Activated gamma-delta T cell treated with anti-CD3 and anti-CD28 coated beads, Interleukin-2, amount 50 U/mL, for 16 hours (primary cell): ENCODE results near the gene NPHP1.
"Not testable (repeated sequence)": the region's sequence is repeated elsewhere in the genome, so short reads cannot be mapped to it uniquely, and the experiment has no call there.

Experiments used
- DNase-seq: peaks from one replicate; pipeline ENCODE4 v3.0.0-alpha.2; 2020; ENCODE audit warnings: low read depth

NPHP1 gene

DNA sequence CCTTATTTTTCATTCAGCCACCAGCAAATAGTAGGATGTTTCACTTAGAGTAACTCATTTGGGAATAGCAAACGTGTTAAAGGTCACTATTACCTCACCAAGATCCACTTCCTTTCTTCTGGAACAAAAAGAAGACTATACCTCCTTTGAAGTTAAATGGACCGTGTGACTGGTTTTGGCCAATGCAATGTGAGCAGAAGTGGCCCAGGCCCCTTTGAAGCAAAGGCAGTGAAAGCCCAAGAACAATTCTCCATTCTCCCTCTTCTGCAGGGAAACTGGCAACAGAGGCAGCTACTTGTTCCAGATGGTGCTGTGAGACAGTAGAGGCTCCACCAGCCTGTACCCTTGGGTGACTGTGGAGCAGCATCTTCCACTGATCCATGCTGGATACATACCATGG lies 77.9 kb downstream of the NPHP1 start:
- DNase-seq, result no peak

DNA sequence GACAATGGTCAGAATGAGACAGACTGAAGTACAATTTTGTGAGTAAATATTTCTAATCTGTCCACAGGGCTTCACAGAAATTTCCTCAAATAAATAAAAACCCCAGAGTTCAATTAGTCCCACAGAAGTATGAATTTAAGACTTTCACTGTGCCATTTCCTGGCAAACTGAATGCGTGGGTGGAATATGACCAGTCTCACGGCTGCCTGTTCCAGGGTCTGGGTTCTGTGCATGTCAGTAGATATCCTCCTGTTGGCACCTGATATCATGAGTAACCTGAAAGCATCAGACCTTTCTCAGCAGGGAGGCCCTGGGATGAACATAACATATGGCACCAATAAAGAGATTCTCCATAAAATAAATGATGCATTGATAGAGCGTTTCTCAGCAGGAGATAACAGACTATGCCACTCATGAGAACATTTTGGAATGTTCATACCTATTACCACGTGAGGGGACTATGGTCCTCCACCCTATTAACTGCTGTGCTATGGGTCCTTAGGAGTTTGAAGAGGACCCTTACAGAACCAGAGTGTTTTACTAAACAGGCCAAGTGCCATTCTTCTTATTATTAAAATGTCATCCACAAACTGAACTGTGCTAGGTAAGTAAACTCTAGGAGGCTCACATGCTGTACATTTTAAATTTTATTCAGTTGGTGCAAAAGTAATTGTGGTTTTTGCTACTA lies 78.6 kb downstream of the NPHP1 start:
- DNase-seq, result no peak

DNA sequence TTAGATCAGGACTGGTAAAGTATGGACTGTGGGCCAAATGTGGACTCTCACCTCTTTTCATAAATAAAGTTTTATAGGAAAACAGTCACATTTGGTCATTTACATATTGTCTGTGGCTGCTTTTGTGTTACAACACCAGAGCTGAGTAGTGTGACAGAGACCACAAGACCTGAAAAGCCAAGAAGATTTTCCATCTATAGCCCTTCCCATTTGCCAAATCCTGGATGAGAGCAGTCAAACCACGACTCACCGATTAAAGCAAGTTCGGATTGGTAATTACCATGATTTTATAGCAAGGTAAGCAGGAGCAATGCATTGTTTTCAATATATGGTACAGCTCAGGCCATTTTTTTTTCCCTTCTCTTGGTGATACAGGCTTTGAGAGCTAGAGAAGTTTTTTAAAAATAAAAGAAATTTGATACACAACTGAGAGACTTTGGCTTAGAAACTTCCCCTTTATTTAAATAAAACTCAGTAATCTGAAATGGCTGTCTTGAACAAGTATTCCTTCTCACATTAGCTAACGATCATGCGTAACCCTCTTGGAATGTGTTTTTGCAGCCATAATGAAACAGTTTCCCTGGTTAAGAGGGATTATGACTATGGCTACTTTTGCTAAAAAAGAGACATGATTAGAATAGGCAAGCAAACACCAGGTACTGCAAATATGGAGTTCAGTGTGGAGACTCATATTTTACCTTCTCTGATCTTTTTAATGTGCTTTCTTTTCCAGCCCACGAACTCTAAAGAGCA lies 79.7 kb downstream of the NPHP1 start:
- DNase-seq, result no peak

DNA sequence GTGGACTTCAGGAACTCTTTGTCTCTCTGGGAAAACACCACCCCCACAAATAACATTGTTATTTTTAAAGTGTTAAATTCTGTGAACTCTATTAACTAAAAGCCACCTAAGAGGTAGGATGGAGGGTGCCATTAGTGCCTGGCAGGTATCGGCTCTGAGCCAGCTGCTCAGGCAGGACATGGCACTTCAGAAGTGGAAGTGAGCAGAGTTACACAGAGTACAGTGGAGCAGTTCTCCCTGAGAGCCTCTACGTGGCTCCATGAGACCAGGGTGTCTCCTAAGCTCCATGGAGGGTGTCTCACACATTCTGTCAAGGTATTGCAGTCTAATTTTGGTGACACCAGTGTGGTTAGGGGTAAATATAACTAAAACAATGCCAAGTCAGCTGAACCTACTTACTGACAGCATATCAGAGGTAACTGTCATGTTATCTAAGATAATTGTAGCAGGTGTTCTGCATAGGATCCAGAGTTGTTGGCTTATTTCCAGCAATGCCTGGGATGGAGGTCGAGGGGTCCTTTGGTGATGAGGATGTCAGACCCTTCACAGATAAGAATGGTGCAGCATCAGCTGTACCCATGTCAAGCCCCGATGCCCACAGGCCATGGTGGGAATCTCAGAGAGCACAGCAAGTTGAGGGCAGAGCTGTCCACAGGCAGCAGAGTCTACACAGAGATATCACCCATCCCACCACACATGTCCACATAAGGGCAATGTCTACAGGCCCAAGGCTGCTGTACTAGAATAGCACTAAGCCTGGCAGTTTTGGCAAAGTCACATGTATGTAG lies 80.6 kb downstream of the NPHP1 start:
- no peak for DNase-seq

DNA sequence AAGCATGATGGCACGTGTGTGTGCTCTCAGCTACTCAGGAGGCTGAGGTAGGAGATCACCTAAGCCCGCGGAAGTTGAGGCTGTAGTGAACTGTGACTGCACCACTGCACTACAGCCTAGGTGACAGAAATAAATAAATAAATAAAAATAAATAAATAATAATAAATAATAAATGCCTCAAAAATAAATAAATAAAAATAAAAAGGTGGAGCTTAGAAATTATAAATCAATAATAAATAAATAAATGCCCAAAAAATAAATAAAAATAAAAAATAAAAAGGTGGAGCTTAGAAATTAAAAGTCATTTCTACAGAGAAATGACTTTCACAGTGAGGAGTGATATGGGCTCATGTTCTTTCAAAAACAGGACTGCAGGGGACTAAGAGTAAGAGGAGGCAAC lies 83.2 kb downstream of the NPHP1 start:
- no peak for DNase-seq

DNA sequence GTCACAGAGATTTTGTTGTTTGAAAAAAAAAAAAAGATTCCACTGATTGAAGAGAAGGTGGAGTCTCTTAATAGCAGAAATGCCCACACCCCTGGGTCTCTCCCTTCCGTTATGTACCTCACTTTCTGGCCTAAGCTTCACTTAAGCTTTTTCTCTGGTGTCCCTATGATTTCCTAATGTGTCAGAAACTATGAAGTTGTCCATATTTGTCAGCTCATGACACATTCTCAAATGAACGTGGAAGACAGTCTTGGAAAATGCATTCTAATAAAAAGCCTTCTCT lies 83.8 kb downstream of the NPHP1 start:
- DNase-seq, result no peak

DNA sequence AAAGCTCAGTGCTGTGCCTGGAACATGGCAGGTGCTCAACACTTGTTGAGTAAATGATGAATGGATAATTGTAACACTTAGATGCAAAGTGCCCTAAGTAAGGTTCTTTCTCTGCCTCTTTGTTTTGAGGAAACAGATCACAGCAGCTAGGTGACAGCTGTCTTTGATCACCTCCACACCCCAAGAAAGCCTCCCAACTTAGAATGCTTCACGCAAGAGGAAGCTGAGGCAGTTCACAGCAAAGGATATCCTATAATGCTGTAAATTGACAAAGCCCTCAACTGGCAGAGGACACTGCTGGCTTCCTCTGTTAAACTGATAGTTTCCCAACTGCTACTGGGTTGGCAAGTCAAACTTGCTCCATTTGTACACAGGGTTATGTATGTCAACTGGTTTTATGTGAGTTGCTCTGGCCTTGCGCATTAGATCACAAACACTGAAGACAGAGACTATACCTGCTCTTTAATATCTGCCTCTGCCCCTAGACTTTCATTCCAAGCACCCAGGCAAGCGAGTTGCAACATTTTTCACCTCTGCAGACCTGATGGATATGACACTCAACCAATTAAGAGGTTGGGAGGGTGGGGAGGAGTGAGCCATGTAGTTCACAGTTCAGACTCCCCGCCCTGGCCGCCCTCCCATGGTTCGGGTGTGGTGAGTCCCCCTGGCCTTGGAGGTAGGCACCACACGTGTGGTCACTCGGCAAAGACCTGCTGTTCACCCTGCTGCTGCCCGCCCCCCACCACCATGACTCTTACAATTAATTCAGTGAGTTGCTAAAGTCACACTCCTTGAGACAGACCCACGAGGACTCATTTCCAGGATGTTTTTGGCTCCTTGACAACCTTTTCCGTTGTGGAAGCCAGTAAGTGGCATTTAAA lies 84.4 kb downstream of the NPHP1 start:
- no peak for DNase-seq

DNA sequence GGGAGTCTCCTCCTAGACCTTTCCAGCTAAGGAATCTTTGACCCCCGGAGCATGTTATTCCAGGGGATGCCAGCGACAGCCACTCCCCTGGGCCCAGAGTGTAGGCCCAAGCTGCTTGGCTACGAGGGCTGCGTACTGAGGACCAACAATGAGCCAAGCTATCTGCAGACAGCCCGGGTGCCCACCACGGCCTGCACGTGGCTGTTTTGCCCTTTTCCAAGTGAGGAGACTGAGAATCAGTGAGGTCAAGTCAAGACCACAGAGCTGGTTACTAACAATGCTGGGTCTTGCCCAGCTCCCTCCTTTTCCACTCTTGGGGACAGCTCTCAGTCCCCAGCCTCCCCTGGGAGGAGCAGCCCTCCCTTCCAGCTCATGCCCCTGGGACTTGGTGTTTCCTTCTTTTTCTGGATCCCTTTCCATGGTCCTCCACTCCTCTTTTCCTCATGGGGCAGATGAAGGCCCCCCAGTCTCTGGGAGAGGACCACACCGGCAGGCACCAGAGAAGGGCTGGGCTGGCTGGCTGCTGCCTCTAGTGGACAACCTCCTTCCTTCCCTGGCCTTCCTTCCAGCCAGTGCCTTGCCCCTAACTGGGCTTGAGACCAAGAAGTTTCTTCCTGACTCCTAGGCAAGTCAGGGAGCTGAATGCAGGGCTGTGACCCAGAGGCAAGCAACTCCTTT lies 88.6 kb downstream of the NPHP1 start:
- DNase-seq, result no peak

DNA sequence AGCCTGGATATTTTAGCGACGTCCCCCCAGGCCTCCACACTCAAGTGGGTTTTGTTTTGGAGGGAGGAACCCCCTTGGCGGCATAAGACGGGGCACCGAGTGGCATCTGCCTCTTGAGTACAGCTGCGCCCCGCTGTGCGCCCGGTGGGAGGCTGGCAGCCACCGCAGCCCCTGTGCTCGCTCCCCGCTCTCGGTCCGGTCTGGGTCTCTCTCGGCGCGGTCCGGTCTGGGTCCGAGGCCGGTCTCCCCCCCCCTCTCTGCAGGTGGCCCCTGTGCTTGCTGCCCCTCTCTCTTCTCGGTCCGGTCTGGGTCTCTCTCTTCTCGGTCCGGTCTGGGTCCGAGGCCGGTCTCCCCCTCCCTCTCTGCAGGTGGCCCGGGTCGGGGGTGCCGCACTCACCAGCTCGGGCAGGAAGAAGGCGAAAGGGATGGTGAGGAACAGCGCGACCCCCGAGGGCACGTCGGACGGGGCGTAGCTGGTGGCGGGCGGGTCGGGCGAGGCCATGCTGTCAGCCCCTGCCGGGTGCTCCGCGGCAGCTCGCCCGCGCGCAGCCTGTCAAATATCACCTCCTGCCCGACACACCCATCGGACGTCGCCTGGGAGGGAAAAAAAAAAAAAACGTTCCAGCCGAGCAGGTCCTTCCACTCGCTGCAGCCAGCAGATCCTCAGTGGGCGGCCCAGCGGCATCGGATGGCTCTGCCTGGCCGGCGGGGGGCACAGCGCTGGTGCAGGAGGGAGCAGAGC lies 89.4 kb downstream of the NPHP1 start, which contains the start of gene MALL:
TSS of gene MALL (minus strand) at position 532 of the 742 bp plus-strand sequence. CDS start at position 502, 30 bp downstream.
- no peak for DNase-seq

DNA sequence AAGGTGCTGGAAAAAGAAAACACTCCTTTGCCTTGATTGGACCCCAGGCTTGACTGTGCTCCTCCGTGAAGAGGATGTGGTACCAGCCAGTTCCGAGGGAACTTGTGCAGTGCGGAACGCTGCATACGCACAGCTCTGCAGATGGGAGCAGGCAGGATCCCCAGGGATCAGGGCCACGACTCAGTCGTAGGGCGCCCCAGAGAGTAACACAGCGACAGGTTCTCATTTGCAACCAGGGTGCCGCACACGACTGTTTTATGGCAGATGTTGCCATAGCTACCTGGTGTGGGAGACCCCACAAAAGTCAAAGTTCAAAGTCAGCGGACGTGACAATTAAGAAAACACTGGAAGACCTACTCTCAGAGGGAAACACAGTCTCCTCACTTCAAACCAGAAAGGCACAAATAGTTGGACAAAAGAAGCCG lies 90.0 kb downstream of the NPHP1 start:
- no peak for DNase-seq

DNA sequence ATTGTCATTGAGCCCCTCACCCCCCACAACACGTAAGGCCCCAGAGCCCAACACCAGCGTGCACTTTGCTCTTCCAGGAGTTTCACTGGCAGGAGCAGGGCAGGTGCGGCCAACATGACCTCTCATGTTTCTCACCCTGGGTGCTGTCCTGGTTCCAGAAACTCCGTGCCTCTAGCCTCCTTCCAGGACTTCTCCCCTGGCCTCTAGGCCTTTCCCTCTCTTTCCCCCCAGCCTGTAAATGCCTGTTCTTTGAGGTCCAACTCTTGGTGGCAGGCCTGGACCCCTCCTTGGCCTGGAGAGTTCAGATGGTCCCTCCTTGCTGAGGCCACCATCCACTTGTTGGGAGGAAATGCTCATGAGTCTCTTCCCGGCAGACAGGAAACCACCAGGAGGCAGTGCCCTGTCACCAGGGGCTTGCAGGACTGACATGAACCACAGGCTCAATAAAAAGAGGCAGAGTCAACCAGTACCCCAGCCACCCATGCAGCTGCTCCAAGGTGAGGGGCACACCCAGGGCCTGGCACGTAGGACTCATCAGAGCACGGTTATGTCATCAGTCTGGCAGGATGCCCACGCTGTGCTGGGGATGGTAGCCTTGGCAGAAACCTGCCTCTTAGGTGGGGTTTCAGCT lies 90.7 kb downstream of the NPHP1 start:
- no peak for DNase-seq

DNA sequence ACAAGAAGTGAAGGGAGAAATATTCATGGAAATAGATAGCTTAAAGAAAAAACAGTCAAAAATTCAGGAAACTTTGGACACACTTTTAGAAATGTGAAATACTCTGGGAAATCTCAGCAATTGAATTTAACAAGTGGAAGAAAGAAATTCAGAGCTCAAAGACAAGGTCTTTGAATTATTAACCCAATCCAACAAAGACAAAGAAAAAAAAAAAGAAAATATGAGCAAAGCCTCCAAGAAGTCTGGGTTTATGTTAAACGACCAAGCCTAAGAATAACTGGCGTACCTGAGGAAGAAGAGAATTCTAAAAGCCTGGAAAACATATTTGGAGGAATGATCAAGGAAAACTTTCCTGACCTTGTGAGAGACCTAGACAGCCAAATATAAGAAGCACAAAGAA lies 96.5 kb downstream of the NPHP1 start:
- not testable (repeated sequence) for DNase-seq

DNA sequence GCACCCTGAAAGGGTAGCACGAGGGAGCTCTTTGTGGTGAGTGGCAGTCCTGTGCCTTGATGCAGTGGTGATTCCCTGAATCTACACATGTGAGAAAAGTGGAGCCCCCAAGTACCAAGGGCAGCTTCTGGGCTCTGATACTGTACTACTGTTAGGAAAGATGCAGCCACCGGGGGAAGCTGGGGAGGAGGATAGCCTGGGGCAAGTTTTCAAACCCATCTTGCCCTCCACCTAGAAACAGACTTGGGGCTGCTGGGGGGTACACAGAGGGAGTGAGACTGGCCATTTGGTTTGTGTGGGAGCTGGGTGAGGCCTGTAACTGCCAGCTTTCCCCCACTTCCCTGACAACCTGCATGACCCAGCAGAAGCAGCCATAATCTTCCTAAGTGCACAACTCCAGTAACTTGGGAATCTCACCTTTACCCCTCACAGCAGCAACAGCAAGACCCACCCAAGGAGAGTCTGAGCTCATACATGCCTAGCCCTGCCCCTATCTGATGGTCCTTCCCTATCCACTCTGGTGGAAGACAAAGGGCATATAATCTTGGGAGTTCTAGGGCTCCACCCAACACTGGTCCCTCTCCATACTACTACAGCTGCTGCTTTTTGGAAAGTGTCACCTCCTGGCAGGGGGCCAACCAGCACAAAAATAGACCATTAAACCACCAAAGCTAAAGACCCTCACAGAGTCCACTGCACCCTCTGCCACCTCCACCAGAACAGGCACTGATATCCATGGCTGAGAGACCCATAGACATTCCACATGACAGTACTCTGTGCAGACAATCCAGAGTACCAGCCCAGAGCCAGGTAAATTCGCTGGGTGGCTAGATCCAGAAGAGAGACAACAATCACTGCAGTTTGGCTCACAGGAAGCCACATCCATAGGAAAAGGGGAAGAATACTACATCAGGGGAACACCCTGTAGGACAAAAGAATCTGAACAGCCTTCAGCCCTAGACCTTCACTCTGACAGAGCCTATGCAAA lies 97.4 kb downstream of the NPHP1 start:
- DNase-seq, result no peak

DNA sequence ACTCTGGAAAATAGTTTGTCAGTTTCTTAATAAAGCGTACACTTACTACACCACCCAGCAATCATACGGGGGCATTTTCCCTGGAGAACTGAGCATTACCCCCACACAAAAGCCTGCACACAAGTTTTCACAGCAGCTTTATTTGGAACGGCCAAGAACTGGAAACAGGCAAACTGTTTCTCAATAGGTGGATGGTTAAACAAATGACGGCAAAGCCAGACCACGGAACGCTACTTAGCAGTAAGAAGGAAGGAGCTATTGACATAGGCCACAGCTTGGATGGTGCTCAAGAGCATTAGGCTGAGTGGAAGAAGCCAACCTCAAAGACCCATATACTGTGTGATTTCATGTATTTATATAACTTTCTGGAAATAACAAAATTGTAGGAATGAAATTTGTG lies 98.2 kb downstream of the NPHP1 start:
- no peak for DNase-seq

DNA sequence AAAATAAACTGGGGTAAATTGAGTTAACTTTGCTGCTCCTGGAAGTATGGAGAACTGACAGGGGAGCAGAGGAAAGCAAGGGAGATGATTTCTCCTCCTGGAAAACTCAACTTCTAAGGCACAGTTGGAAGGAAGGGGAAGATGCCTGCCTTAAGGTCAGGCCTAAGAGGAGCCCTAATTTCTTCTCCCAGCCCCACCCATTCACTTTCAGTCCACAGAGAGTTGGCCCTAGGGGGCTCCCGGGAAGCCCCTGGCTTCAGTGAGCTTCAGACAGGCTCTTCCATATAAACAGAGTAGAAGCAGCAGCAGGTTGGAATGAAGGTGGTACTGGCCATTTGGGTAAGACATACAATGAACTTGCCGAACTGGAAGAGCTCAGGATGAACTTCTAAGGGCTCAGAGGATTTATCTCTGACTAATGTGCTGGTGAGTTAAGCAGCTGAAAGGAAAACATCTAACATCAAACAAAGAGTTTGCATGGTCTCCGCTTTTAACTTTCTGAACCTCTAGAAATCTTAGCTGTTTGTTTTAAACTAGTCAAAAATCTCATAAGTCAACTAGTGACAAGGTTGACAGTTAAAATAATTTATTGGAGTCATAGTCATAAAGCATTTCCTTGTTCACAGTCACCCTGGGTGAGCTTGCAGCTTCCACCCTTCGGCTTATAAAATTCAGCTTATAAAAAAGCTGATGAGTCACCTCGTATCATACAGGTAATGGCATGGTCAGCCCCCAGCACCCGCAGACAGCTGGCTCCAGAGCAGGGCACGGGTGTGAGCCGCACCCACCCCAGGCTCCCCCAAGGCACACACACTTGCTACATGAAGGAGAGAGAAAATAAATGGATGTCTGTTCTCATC lies 99.0 kb downstream of the NPHP1 start:
- no peak for DNase-seq

DNA sequence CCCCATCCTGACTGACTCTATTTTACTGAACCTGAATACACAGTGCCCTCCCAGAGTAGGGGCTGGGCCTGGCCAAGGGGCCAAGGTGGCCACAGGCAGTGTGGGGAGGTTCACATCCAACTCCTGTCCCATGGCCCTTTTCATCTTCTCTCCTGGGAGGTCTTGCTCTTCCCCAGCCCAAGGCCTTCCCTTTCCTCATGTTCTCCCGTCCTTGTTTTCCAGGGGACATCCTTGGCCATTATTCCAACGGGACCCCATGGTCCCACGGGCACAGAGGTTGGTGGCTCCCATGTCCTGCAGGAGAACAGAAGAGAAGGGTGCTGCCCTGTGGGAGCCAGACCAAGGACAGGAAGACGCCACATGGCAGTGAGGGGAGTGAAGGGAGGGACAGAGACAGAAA lies 99.6 kb downstream of the NPHP1 start:
- no peak for DNase-seq

DNA sequence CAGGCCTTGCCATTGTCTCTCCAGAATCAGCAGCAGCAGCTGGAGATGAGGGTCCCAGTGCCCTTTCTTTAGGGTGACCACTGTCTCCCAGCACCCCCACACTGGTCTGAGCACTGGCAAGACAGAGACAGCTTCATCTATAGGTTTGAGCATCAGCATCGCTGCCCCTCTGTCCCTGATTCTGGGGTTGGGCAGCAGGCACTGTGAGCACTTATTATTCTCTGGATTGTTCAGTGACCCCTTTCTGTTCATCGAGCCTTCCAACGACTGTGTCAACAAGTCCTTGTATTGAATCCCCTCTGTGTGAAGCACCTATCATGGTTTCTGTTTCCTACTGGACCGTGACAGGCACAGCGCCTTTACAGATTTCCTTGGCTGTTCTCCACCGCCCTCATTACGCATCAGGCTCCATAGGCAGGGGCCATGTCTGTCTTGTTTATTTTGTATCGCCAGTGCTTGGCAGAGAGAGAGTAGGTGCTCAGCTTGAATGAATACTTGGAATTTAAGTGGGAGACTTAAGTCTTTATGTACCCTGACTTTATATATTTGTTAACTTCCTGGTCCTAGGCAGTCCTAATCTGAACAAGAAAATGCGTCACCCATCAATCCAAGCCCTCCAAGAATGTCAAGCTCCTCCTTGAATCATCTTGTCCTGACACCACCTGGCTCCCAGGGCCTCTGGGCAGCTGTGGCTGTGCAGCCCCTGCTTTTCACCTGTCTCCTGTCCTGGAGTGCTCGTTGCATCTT lies 100.6 kb downstream of the NPHP1 start:
- DNase-seq, result no peak
